Stimulated activated CD8-positive, alpha-beta memory T cell treated with anti-CD3 and anti-CD28 coated beads, Interleukin-7, amount 100 ng/mL, for 48 hours (primary cell): Measurements from ENCODE around the gene HYAL1.
"Not testable (repeated sequence)": the region's sequence is repeated elsewhere in the genome, so short reads cannot be mapped to it uniquely, and the experiment has no call there.

Source experiments
- DNase-seq, 2 donors: peaks; one replicate each; pipeline ENCODE4 v3.0.0-alpha.2; 2020; ENCODE audit warnings: low read depth in 1 of 2; ENCODE audit errors: extremely low read depth in 1 of 2

HYAL1 gene

DNA sequence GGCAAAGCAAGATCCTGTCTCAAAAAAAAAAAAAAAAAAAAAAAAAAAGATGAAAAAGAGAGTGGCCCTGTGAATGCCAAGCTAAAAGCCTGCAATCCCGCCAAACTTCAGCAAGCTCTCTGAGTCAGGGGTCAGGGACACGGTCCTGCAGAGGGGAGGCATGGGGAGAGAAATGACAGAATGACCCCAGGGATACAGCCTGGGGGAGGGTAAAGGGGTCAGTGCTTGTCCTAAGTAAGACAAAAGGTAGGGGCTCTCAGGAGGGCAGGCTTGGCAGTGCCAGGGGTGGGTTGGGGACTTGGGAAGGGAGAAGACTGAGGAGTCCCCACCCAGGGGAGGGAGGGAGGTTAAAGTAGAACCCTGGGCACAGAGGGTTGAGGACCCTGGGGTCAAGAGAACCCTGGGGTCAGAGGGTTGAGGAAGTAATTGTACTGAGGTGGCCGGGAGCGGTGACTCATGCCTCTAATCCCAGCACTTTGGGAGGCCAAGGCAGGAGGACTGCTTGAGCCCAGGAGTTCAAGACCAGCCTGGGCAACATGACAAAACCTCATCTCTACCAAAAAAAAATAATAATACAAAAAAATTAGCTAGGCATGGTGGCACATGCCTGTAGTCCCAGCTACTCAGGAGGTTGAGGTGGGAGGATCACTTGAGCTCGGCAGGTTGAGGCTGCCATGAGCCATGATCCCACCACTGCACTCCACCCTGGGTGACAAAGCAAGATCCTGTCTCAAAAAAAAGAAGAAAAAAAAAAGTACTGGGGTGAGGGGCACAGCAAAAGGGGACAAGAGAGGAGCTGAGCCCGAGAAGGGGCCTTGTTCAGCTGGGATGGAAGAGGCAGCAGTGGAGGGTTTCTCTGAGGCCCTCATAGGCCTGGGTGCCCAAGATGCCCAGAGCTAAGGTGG is 39.6 kb downstream of the HYAL1 start:
- DNase-seq = no peak

DNA sequence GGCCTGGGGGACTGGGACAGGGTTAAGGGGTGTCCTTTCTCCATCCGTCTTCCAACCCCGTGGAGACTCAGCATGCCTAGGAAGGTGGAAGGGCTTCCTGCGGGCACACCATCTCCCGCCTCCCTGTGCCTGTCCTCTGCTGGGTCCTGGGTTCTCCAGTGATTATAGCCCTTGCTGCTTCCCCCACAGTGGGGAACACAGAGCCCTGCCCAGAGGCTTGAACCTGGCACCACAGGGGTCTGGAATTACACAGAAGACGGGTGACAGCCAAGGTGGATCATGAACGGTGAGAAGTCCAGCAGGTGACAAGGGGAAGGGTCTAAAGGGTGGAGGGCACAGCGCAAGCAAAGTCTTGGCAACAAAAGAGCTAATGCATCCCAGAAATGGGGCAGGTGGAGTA is 40.6 kb downstream of the HYAL1 start:
- no peak for DNase-seq

- DNase-seq = not testable (repeated sequence)
Observed at GRCh38 chr3:50262200-50262599, 41.2 kb downstream of the HYAL1 start.

- DNase-seq = no peak
Observed at GRCh38 chr3:50261505-50261904, 41.9 kb downstream of the HYAL1 start.

- DNase-seq = no peak
Observed at GRCh38 chr3:50260942-50261441, 42.4 kb downstream of the HYAL1 start.

DNA sequence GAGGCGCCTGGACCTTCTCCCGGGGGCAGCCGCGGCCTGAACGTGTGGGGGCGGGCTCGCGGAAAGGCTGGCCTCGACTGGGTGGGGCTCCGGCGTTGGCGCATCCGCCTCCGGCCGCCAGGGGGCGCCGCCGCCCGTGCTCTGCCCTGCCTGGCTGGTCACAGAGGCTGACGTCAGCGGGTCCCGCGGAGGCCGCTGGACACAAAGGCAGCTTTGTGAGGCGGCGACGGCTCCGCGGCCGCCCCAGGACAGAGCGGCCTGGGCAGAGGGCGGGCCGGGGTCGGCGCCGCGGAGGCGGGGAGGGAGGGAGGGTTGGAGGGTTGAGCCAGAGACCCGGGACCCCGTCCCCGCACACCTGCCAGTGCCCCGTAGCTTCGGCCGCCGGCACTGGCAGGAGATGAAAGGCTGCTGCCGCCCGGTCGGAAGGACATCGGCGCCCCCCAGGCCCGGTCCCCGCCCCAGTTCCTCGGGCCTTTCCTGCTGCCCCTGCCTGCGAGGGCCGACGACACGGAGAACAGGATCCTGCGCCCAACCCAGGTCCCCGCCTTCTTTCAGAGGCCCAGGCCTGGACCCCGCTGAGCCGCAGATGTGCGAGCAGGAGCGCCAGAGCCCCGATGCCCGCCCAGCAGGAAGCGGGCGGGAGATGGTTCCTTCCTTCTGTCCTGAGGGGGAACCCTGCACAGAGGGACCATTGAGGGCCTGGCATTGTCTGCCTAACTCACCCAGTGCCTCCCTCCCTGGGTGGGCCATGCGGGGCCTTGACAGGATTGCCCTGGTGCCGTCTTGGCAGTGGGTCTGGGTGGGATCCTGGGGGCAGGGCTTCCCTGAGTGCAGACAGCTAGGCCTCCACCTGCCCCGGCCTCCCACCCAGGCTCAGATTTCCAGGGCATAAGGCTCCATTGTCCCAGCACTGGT is 43.1 kb downstream of the HYAL1 start:
- DNase-seq = peak; percentile 74 to 78

DNA sequence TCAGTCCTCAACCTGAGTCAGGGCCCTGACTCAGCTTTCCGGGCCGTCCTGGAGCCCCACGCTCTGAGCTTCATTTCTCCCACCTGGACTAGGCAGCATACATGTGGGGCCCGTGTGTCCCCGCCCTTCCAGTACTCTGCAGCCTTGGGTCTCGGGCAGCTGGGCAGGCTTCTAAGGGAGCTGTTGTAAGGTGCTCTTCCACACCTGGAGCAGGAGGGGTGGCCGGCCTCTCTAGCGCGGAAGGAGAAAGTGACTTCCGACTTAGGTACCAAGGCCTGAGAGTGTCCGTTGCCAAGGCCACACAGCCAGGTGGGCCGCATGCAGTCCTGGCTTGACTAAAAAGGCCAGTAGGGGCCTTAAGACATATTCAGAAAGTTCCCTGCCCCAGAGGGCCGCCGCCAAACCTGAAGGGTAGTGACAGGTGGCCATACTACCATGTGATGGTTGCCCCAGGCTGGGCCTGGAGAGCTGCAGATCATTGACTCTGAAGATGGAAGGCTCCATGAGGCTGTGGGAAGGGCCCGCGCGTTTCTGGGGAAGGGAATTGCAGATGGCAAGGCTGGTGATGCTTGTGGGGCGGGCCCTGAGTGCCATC is 43.8 kb downstream of the HYAL1 start:
- no peak for DNase-seq

- DNase-seq = no peak
Observed at GRCh38 chr3:50258979-50259378, 44.4 kb downstream of the HYAL1 start.

DNA sequence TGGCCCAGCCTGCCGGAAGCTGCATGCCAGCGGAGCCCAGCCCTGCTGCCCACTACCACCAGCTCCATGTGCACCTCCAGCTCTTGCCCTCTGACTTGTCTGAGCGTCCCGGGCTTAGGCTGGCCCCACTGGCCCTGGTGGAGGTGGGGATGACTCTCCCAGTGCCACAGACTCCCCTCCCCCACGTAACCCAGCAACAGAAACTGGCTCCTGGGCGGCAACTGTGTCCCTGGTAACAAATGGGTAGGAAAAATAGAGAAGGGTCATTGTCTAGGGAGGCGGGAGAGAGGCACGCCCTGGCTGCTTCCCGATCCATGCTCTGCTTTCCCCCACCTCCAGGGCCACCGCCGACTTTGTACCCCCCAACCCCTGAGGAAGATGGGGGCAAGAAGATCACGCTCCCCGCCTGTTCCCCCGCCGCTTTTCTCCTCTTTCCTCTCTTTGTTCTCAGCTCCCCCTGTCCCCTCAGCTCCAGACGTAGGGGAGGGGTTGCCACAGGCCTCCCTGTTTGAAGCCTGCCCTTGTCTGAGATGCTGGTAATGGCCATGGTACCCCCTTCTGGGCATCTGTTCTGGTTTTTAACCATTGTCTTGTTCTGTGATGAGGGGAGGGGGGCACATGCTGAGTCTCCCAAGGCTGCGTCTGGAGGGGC is 45.2 kb downstream of the HYAL1 start:
- DNase-seq = no peak

GRCh38 chr3:50256978-50257890 is 46.1 kb downstream of the HYAL1 start:
- no peak for DNase-seq

DNA sequence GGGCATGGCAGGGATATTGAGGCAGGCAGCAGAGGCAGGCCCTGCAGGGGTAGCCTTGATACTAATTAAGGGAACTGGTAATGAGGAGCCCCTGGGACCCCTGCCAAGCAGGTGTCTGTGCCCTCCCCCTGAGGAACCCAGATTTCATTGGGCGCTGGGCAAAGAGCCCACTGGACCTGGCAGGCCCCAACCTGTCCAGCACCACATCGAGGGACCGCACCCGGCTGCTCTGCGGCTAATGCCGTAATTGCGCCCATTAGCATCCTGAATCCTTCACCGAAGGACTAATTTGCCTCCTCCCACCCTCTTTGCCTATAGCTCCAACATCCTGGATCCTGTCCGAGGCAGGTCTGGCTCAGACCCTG is 48.1 kb downstream of the HYAL1 start:
- DNase-seq = no peak

GRCh38 chr3:50254577-50255250 is 48.7 kb downstream of the HYAL1 start:
- no peak for DNase-seq

DNA sequence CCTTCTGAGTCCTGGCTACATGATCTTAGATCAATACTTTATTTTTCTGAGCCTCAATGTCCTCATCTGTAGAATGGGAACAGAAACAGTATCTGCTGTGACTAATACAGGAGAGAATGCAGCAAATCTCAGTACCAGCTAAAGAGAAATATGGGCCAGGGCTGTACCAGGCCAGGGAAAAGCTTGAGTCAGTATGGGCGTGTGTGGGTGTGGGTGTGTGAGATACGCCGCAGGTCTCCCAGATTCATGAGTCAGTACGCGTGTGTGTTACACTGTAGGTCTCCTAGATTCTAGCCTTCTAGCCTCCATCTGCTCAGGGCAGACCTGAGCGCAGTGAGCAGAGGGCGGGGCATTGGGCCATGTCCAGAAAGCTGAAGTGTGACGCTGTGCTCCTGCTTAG is 52.2 kb downstream of the HYAL1 start:
- peak in 1 of 2 donors; percentile 73 for DNase-seq

DNA sequence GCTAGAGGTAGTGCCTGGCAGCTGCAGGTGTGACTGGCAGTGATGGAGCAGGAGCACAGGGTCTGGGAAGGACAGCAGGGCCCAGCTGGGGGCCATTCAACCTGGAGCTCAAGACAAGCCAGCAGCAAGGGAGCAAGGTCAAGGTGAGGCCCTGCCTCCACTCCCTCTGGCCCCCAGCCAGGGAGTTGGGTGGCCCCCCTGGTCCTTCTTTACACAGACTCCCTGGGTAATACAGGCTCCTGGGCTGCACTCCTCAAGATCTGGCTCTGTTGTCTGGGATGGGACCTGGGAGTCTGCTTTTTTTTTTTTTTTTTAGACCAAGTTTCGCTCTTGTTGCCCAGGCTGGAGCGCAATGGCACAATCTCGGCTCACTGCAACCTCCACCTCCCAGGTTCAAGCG is 52.9 kb downstream of the HYAL1 start:
- no peak for DNase-seq
